GM10248 (cell line): Measurements from ENCODE around the gene MSANTD1.

ENCODE experiments used
- CTCF ChIA-PET: fragments of 300-600 bp; sonication (Branson Sonifier 250); formaldehyde crosslinking; extraction: SDS; loops from one replicate; lab custom pipeline; 2021; ENCODE audit warnings: antibody characterized with exemption; lab: Yijun Ruan, JAX
- POLR2A ChIA-PET: fragments of 350-650 bp; sonication (Branson Sonifier 250); formaldehyde crosslinking; extraction: SDS; loops from one replicate; lab custom pipeline; 2020; ENCODE audit warnings: antibody characterized with exemption; lab: Yijun Ruan, JAX
- DNase-seq: peaks from one replicate; pipeline ENCODE4 v3.0.0; 2012; ENCODE audit errors: extremely low spot score
- TF ChIP-seq, protein P1 (sequence below): IDR thresholded peaks from 2 replicates; pipeline ENCODE4 v1.5.1; 2012; ENCODE audit warnings: mild to moderate bottlenecking, low read depth; ENCODE audit errors: extremely low read depth, missing control alignments, control extremely low read depth

Gene MSANTD1

DNA sequence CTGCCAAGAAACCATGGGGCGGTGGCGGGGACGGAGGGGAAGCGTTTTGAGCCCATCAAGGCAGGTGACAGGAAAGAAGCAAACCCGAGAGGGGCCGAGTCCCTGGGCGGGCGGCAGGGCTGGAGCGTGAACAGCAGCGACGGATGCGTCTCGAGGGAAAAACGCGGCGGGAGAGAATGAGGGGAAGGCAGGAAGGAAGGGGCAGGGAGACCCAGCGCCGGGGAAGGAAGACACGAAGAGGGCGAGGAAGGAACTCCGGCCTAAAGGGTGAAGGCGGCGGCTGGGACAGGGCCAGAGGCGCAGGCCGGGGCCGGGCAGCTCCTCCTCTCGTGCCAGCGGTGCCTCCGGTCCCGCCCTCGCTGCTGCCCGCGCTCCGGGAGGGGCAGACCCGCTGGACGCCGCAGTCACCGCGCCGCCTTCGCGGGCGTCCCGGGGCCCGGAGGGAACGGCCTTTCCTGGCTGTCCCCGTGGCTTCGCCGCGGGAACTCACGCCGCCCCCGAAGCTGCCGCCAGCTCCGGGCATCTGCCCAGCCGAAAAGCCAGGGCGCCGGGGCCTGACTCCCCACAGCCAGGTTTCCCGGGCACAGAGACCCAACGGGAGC, 43.1 kb downstream of the MSANTD1 start:
- TF ChIP-seq, protein P1, sequence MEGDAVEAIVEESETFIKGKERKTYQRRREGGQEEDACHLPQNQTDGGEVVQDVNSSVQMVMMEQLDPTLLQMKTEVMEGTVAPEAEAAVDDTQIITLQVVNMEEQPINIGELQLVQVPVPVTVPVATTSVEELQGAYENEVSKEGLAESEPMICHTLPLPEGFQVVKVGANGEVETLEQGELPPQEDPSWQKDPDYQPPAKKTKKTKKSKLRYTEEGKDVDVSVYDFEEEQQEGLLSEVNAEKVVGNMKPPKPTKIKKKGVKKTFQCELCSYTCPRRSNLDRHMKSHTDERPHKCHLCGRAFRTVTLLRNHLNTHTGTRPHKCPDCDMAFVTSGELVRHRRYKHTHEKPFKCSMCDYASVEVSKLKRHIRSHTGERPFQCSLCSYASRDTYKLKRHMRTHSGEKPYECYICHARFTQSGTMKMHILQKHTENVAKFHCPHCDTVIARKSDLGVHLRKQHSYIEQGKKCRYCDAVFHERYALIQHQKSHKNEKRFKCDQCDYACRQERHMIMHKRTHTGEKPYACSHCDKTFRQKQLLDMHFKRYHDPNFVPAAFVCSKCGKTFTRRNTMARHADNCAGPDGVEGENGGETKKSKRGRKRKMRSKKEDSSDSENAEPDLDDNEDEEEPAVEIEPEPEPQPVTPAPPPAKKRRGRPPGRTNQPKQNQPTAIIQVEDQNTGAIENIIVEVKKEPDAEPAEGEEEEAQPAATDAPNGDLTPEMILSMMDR = no peak
- ChIA-PET CTCF (no interaction called here), POLR2A (no interaction called here)
- no peak for DNase-seq

DNA sequence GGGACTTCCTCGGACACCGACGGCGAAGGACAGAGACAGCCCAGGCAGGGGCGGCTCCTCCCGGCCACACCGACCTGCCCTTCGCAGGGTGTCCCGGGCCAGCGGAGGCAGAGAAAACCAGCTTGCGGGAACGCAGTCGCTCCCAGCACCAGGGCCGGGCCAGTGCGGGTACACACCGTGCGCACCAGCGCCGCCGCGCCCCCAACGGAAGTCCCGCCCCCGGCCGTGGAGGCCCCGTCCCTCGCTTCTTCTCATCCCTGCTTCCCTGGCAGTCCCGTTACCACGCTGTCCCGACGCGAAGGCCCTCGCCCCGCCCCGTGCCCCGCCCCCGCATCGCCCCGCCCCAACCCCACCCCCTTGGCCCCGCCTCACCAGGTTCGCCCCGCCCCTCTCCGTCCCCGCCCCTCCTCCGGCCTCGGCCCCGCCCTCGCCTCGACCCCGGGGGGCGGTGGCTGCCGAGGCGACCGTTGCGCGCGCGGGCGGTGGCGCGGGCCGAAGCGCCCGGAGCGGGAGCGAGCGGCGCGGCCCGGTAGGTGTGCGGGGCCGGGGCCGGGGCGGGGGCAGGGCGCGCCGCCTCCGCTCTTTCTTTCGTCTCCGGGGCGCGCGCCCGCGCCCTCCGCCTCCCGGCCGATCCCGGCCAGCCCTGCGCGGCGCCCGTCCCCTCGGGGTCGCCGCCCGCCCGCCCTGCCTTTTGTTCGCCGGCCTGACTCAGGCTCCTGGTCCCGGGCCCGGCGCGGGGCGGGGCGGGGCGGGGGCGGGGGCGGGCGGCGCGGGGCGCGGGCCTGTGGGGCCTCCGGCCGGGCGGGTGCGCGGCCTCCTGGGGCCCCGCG, 43.8 kb downstream of the MSANTD1 start, which contains the start of gene RGS12:
Gene RGS12, plus strand, starts transcription at position 451 of the 830 bp plus-strand sequence. CDS start 23,150 bp downstream, outside the sequence.
- CTCF ChIA-PET = no interaction called here
- POLR2A ChIA-PET = no interaction called here
- DNase-seq = peak; percentile 97
- TF ChIP-seq, protein P1 = no peak

DNA sequence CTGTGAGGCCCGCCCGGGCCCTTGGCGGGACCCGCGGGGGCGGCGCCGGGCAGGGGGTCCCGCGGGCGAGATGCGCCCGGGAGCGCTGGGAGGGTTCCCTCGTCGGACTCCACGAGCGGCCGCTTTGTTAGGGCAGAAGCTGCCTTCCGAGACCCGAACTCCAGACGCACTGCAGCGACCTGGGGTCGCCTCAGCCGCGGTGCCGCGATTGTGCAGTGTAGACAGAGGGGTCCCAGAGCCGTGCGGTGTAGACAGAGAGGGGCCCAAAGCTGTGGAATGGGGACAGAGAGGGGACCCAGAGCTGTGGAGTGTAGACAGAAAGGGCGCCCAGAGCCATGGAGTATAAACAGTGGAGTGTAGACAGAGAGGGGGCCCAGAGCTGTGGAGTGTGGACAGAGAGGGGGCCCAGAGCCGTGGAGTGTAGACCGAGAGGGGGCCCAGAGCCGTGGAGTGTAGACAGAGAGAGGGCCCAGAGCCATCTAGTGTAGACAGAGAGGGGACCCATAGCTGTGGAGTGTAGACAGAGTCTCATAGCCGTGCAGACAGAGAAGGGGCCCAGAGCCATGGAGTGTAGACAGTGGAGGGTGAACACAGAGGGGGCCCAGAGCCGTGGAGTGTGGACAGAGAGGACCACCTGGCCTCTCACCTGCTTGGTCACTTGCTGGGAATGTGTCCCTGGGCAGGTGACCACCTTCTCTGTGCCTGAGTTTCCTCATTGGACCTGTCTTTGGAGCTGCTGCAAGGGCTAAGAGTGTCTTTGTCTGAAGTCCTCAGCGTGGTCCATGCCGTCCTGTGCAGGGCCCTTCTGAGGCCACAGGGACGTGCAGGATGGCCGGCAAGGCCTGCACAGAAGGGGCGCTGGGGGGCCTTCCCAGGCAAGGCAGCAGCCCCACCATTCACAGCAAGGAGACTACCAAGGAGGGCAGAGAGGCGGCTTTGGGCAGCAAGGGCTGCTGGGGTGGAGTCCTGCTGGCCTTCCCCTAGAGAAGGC, 44.7 kb downstream of the MSANTD1 start:
- ChIA-PET POLR2A (no interaction called here), CTCF (no interaction called here)
- no peak for DNase-seq
- TF ChIP-seq, protein P1 = no peak

DNA sequence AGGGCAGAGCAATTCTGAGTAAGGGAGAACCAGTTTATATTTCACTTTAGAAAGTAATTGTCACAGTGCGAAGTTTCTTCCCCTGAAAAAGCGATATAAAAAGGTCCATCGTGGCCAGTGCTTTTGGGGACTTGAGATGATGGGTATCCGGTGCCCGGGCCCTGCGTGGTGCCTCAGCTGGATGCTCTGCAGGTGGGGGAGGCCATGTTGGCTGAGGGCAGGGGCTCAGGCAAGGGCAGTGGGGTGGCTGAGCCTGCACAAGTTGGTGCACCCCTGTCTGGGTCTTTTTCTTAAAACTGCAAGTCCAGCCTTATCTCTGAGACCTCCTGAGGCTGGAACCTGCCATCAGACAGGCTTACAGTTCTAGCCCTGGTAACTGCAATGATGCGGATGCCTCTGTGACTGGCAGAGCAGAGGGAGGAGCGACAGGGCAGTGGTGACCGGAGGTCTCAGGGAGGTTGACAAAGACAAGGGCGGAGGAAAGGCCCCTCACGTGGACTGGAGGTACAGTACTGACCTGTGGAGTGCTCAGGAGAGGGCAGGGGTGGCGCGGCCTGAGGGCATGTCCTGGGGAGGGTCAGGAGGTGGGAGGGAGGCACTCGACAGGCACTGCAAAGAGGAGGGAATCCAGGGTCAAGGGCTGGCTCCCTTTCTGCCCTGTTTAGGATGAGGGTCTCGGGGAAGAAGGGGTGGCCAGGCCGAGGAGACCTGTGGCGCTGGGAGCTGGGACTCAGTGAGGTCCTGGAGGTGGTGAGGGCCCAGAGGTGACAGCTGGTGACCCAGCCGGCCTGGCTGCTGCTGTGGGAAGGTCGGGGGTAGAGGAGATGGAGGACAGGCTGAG, 45.7 kb downstream of the MSANTD1 start:
- DNase-seq = no peak
- POLR2A ChIA-PET = no interaction called here
- CTCF ChIA-PET = no interaction called here
- TF ChIP-seq, protein P1 = no peak

DNA sequence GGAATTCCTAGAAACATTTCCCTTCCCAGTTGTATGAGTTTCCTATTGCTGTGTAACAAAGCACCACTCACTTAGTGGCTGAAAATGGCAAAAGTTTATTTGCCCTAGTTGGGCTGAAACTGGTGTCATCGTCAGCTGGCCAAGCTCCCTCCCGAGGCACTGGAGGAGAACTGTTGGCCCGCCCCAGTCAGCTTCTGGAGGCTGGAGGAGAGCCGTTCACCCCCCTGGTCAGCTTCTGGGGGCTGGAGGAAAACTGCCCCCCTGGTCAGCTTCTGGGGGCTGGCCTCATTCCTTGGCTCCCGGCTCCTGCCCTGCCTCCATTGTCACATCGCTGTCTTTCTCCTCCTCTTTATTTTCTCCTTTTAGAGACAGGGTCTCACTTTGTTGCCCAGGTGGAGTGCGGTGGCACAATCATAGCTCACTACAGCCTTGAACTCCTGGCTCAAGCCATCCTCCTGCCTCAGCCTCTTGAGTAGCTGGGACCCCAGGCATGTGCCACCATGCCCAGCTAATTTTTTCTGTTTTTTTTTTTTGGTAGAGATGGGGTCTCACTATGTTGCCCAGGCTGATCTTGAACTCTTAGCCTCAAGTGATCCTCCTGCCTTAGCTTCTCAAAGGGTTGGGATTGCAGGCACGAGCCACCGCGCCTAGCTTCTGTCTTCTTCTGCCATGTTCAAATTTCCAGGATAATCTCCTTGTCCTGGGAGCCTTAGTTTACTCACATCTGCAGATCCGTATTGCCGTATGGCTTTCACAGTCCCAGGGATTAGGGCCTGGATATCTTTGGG, 47.1 kb downstream of the MSANTD1 start:
- ChIA-PET CTCF (no interaction called here), POLR2A (no interaction called here)
- no peak for DNase-seq
- TF ChIP-seq, protein P1 = no peak
